ENCODE measurements around the gene GDA. TPM values are rescaled to one million over a fixed set of nuclear protein-coding genes. Genes with fewer than 3 reads are reported as not detected.
"Not testable (repeated sequence)": the region's sequence is repeated elsewhere in the genome, so short reads cannot be mapped to it uniquely, and the experiment has no call there.

Gene GDA
- total RNA-seq, 1 donor from 2014 or later: 0.32 TPM

- no peak for DNase-seq (ENCODE audit: low spot score)
Measured at GRCh38 chr9:72204062-72204461, 54.8 kb downstream of the GDA start.

GRCh38 chr9:72205513-72205912 is 56.3 kb downstream of the GDA start:
- no peak for DNase-seq (ENCODE audit: low spot score)

- no peak for DNase-seq (ENCODE audit: low spot score)
Measured at GRCh38 chr9:72207278-72207677, 58.0 kb downstream of the GDA start.

- DNase-seq (ENCODE audit: low spot score): no peak
Measured at GRCh38 chr9:72210522-72210921, 61.3 kb downstream of the GDA start.

GRCh38 chr9:72211047-72211446 is 61.8 kb downstream of the GDA start:
- no peak for DNase-seq (ENCODE audit: low spot score)

- no peak for DNase-seq (ENCODE audit: low spot score)
Measured at GRCh38 chr9:72213906-72214305, 64.7 kb downstream of the GDA start.

GRCh38 chr9:72217306-72217842 is 68.1 kb downstream of the GDA start:
- no peak for DNase-seq (ENCODE audit: low spot score)

- DNase-seq (ENCODE audit: low spot score): no peak
Measured at GRCh38 chr9:72220589-72220988, 71.3 kb downstream of the GDA start.

GRCh38 chr9:72226146-72226812 is 77.0 kb downstream of the GDA start:
- no peak for DNase-seq (ENCODE audit: low spot score)

- no peak for DNase-seq (ENCODE audit: low spot score)
Measured at GRCh38 chr9:72228282-72228681, 79.0 kb downstream of the GDA start.

- no peak for DNase-seq (ENCODE audit: low spot score)
Measured at GRCh38 chr9:72232778-72233177, 83.5 kb downstream of the GDA start.

- DNase-seq (ENCODE audit: low spot score): no peak
Measured at GRCh38 chr9:72247549-72247948, 98.3 kb downstream of the GDA start.

GRCh38 chr9:72251589-72251988 is 102.3 kb downstream of the GDA start:
- DNase-seq (ENCODE audit: low spot score): no peak

GRCh38 chr9:72254901-72255545 is 105.8 kb downstream of the GDA start:
- DNase-seq (ENCODE audit: low spot score): no peak

GRCh38 chr9:72255569-72255968 is 106.3 kb downstream of the GDA start:
- no peak for DNase-seq (ENCODE audit: low spot score)

GRCh38 chr9:72256931-72257330 is 107.7 kb downstream of the GDA start:
- DNase-seq (ENCODE audit: low spot score): no peak

GRCh38 chr9:72257814-72258213 is 108.6 kb downstream of the GDA start:
- DNase-seq (ENCODE audit: low spot score): no peak

GRCh38 chr9:72262063-72262462 is 112.8 kb downstream of the GDA start:
- DNase-seq (ENCODE audit: low spot score): no peak

- DNase-seq (ENCODE audit: low spot score): no peak
Measured at GRCh38 chr9:72263572-72263971, 114.3 kb downstream of the GDA start.

GRCh38 chr9:72268961-72269360 is 119.7 kb downstream of the GDA start:
- DNase-seq (ENCODE audit: low spot score): no peak

- DNase-seq (ENCODE audit: low spot score): not testable (repeated sequence)
Measured at GRCh38 chr9:72270359-72270758, 121.1 kb downstream of the GDA start.

- DNase-seq (ENCODE audit: low spot score): no peak
Measured at GRCh38 chr9:72271613-72272478, 122.6 kb downstream of the GDA start.
